Stimulated activated CD4-positive, alpha-beta T cell treated with anti-CD3 and anti-CD28 coated beads, Interleukin-2, amount 100 ng/mL, for 24 hours (primary cell): ENCODE results near the gene AUTS2.

Experiments used
- DNase-seq, 2 donors: peaks; one replicate each; pipeline ENCODE4 v3.0.0-alpha.2; 2020

Gene AUTS2

GRCh38 chr7:69871213-69871885, 273.1 kb downstream of the AUTS2 start:
- DNase-seq: no peak

- no peak for DNase-seq
Observed at GRCh38 chr7:69871886-69872569, 273.8 kb downstream of the AUTS2 start.

- DNase-seq: no peak
Observed at GRCh38 chr7:69873512-69873911, 275.2 kb downstream of the AUTS2 start.

GRCh38 chr7:69878015-69878414, 279.7 kb downstream of the AUTS2 start:
- DNase-seq: no peak

GRCh38 chr7:69878591-69878990, 280.3 kb downstream of the AUTS2 start:
- DNase-seq: no peak

- DNase-seq: no peak
Observed at GRCh38 chr7:69879989-69880388, 281.7 kb downstream of the AUTS2 start.

- no peak for DNase-seq
Observed at GRCh38 chr7:69880840-69881239, 282.6 kb downstream of the AUTS2 start.

GRCh38 chr7:69882269-69882668, 284.0 kb downstream of the AUTS2 start:
- DNase-seq: no peak

- no peak for DNase-seq
Observed at GRCh38 chr7:69883399-69883891, 285.2 kb downstream of the AUTS2 start.

- DNase-seq: no peak
Observed at GRCh38 chr7:69885431-69885830, 287.2 kb downstream of the AUTS2 start.

- DNase-seq: no peak
Observed at GRCh38 chr7:69889338-69889975, 291.2 kb downstream of the AUTS2 start.

GRCh38 chr7:69889976-69890351, 291.7 kb downstream of the AUTS2 start:
- no peak for DNase-seq

- DNase-seq: no peak
Observed at GRCh38 chr7:69892790-69893189, 294.5 kb downstream of the AUTS2 start.

GRCh38 chr7:69893906-69894305, 295.6 kb downstream of the AUTS2 start:
- DNase-seq: no peak

GRCh38 chr7:69895446-69895845, 297.2 kb downstream of the AUTS2 start:
- no peak for DNase-seq

GRCh38 chr7:69896121-69896520, 297.8 kb downstream of the AUTS2 start:
- no peak for DNase-seq

GRCh38 chr7:69898189-69898588, 299.9 kb downstream of the AUTS2 start:
- DNase-seq: no peak

GRCh38 chr7:69903410-69903809, 305.1 kb downstream of the AUTS2 start:
- DNase-seq: no peak

GRCh38 chr7:69906283-69906995, 308.2 kb downstream of the AUTS2 start:
- no peak for DNase-seq

- DNase-seq: no peak
Observed at GRCh38 chr7:69907720-69908119, 309.4 kb downstream of the AUTS2 start.

- DNase-seq: no peak
Observed at GRCh38 chr7:69908454-69908853, 310.2 kb downstream of the AUTS2 start.

GRCh38 chr7:69910150-69910549, 311.9 kb downstream of the AUTS2 start:
- no peak for DNase-seq

GRCh38 chr7:69911337-69911736, 313.1 kb downstream of the AUTS2 start:
- no peak for DNase-seq
